HEK293T (cell line): Measurements from ENCODE around the gene JMJD8.

ENCODE experiments used
- FOXA1 ChIP-seq: fragments of 450-650 bp; IDR thresholded peaks from 2 replicates; pipeline ENCODE4 v1.6.1; 2016; ENCODE audit warnings: mild to moderate bottlenecking
- FOXK2 ChIP-seq: fragments of 450-650 bp; IDR thresholded peaks from 2 replicates; pipeline ENCODE4 v1.6.1; 2016; ENCODE audit warnings: mild to moderate bottlenecking
- SP1 ChIP-seq: fragments of 450-650 bp; IDR thresholded peaks from 2 replicates; pipeline ENCODE4 v1.6.1; 2017

GRCh38 chr16:669666-670065 lies 14.5 kb downstream of the JMJD8 start:
- TF ChIP-seq FOXA1 (no peak), SP1 (no peak), FOXK2 (no peak)
